A673 (cell line): Measurements from ENCODE around the gene LRCH1. TPM values are rescaled to one million over a fixed set of nuclear protein-coding genes. Genes with fewer than 3 reads are reported as not detected.
A peak's percentile ranks its signal among the peaks of the same experiment; 100 is the strongest.
"Not testable (repeated sequence)": the region's sequence is repeated elsewhere in the genome, so short reads cannot be mapped to it uniquely, and the experiment has no call there.

Experiments
- BruUV-seq: library from RNA; stranded (reverse); fragments of 400-500 nt; replicated peaks from 2 replicates; lab custom pipeline; 2021; lab: Mats Ljungman, UMichigan
- CTCF ChIA-PET: fragments of 300-600 bp; sonication (Branson Sonifier 250); formaldehyde crosslinking; loops from one replicate; lab custom pipeline; 2022; ENCODE audit warnings: antibody characterized with exemption; lab: Charles Lee
- POLR2A ChIA-PET: fragments of 300-600 bp; sonication (Branson Sonifier 250); formaldehyde crosslinking; loops from one replicate; lab custom pipeline; 2022; ENCODE audit warnings: antibody characterized with exemption; ENCODE audit not compliant: low non-redundant PET; lab: Charles Lee
- DNase-seq: peaks from one replicate; pipeline ENCODE4 v3.0.0-alpha.2; 2015; ENCODE audit warnings: low spot score
- H3K27ac ChIP-seq: fragments of 200-600 bp; sonication (generic); 2 replicates; pipeline ENCODE4 v1.5.1; 2016; ENCODE audit warnings: mixed run types, low read depth, mild to moderate bottlenecking, mixed read lengths, antibody characterized with exemption, low read length; ENCODE audit not compliant: poor library complexity, severe bottlenecking
- H3K27me3 ChIP-seq: fragments of 200-600 bp; sonication (generic); replicated peaks from 2 replicates; pipeline ENCODE4 v1.6.1; 2017; ENCODE audit warnings: mixed run types, low read depth, mild to moderate bottlenecking, mixed read lengths, antibody characterized with exemption, low read length; ENCODE audit not compliant: insufficient read depth, poor library complexity
- H3K36me3 ChIP-seq: fragments of 200-600 bp; sonication (generic); 2 replicates; pipeline ENCODE4 v1.6.1; 2016; ENCODE audit warnings: mixed run types, mild to moderate bottlenecking, mixed read lengths, antibody characterized with exemption, low read length; ENCODE audit not compliant: insufficient read depth, poor library complexity, severe bottlenecking
- H3K4me1 ChIP-seq: fragments of 200-600 bp; sonication (generic); 2 replicates; pipeline ENCODE4 v1.6.1; 2017; ENCODE audit warnings: mixed run types, mild to moderate bottlenecking, mixed read lengths, antibody characterized with exemption, low read length; ENCODE audit not compliant: insufficient read depth, poor library complexity, severe bottlenecking
- H3K4me3 ChIP-seq: fragments of 200-600 bp; sonication (generic); 2 replicates; pipeline ENCODE4 v1.5.1; 2016; ENCODE audit warnings: low read depth, mixed run types, mild to moderate bottlenecking, mixed read lengths, low read length; ENCODE audit not compliant: poor library complexity, severe bottlenecking
- H3K9me3 ChIP-seq: fragments of 200-600 bp; sonication (generic); 2 replicates; pipeline ENCODE4 v1.6.1; 2016; ENCODE audit warnings: mixed run types, low read depth, mild to moderate bottlenecking, mixed read lengths, antibody characterized with exemption, low read length; ENCODE audit not compliant: poor library complexity, severe bottlenecking
- EZH2 ChIP-seq: fragments of 200-600 bp; sonication (generic); IDR thresholded peaks from 2 replicates; pipeline ENCODE4 v1.6.1; 2017; ENCODE audit warnings: borderline replicate concordance, low read depth, mild to moderate bottlenecking, mixed read lengths, antibody characterized with exemption, low read length; ENCODE audit not compliant: poor library complexity, severe bottlenecking
- intact Hi-C: fragments of 100-400 bp; cut with micrococcal nuclease; formaldehyde crosslinking; loops from one replicate; pipeline ENCODE4 v1.10.0; 2022; ENCODE audit not compliant: unreplicated experiment
- total RNA-seq: library from RNA; stranded (reverse); gene quantifications from 2 replicates; pipeline ENCODE4 v1.2.3, GENCODE V29; 2021
- TF ChIP-seq, protein P1 (sequence below): fragments of 300-800, 200-600 bp; sonication (generic); conservative IDR thresholded peaks from 2 replicates; pipeline ENCODE4 v1.5.1; 2017; ENCODE audit warnings: low read depth, mild to moderate bottlenecking, antibody characterized with exemption, low read length, moderate library complexity, mixed read lengths

LRCH1 gene
- total RNA-seq, 1 experiment from 2014 or later = 25.3 TPM

DNA sequence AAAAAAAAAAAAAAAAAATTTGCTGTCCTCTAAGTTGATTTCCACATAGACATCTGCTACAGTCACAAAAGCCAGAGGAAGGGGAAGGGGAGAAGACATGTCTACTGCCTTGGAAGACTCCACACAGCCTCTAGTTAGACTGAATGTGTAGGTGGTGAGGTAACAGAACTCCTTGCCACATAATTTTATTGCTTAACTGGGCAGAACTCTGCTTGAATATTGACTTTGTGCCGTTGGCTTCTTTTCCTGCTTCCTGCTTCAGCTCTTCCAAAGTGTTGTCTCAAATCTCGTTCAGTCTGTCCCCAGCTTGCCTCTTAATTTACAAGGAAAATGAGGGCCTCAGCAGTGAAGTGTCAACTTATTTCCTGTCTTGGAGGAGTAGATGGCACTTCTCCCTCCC, 206.9 kb downstream of the LRCH1 start:
- POLR2A ChIA-PET = no interaction called here
- no TSS peak for BruUV-seq
- peak overlapping the region; percentile 60 for H3K27ac ChIP-seq
- CTCF ChIA-PET = no interaction called here
- intact Hi-C loops = no loop called here
- H3K4me1 ChIP-seq = peaks cover 16% of the 10 kb centered on the region
- no peak for TF ChIP-seq EZH2
- TF ChIP-seq, protein P1, sequence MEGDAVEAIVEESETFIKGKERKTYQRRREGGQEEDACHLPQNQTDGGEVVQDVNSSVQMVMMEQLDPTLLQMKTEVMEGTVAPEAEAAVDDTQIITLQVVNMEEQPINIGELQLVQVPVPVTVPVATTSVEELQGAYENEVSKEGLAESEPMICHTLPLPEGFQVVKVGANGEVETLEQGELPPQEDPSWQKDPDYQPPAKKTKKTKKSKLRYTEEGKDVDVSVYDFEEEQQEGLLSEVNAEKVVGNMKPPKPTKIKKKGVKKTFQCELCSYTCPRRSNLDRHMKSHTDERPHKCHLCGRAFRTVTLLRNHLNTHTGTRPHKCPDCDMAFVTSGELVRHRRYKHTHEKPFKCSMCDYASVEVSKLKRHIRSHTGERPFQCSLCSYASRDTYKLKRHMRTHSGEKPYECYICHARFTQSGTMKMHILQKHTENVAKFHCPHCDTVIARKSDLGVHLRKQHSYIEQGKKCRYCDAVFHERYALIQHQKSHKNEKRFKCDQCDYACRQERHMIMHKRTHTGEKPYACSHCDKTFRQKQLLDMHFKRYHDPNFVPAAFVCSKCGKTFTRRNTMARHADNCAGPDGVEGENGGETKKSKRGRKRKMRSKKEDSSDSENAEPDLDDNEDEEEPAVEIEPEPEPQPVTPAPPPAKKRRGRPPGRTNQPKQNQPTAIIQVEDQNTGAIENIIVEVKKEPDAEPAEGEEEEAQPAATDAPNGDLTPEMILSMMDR = no peak
- no peak overlapping the region for H3K4me3 ChIP-seq
- no peaks in the 10 kb centered on the region for H3K36me3 ChIP-seq
- H3K9me3 ChIP-seq = no peaks in the 10 kb centered on the region
- DNase-seq = peak; percentile 10
- no peaks in the 10 kb centered on the region for H3K27me3 ChIP-seq

DNA sequence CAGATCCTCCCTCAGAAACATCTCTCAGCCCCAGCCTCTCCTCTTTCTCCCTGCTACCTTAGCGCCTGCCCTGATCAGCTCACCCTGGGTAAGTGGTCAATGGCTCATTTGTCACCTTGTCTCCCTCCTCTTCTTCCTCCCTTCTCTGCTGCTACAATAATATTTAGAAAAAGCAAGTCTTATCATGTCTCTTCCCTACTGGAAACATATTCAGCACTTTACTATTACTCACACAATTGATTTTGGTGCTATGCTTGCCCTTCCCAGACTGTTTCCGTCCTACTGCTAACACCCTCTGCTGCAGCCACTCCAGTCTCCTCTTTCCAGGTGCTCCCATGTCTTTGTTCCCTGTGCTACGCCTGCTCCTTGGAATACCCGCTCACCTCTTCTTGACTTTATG, 208.2 kb downstream of the LRCH1 start:
- BruUV-seq = no TSS peak
- TF ChIP-seq, protein P1 = no peak
- no peak for TF ChIP-seq EZH2
- Histone ChIP-seq H3K27me3 (no peaks in the 10 kb centered on the region), H3K9me3 (no peaks in the 10 kb centered on the region), H3K4me3 (no peak overlapping the region), H3K27ac (no peak overlapping the region), H3K4me1 (peaks cover 16% of the 10 kb centered on the region), H3K36me3 (no peaks in the 10 kb centered on the region)
- CTCF ChIA-PET = no interaction called here
- POLR2A ChIA-PET = no interaction called here
- no peak for DNase-seq
- intact Hi-C loops = no loop called here

DNA sequence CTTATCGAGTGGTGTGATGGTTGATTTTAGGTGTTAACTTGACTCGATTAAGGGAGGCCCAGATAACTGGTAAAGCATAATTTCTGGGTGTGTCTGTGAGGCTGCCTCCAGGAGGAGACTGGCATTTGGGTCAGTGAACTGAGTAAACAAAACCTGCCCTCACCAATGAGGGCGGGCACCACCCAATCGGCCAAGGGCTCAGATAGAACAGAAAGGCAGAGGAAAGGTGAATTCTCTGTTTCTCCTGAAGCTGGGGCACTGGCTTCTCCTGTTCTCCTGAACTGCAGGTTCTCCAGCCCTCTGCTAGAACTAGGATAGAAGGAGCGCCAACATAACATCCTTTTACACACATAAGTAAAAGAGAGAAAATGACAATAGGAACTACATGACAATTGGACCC, 208.9 kb downstream of the LRCH1 start:
- ChIA-PET CTCF (no interaction called here), POLR2A (no interaction called here)
- no TSS peak for BruUV-seq
- TF ChIP-seq EZH2 = no peak
- TF ChIP-seq, protein P1 = no peak
- Histone ChIP-seq H3K36me3 (no peaks in the 10 kb centered on the region), H3K27ac (no peak overlapping the region), H3K9me3 (no peaks in the 10 kb centered on the region), H3K4me3 (no peak overlapping the region), H3K27me3 (no peaks in the 10 kb centered on the region), H3K4me1 (peaks cover 16% of the 10 kb centered on the region)
- no peak for DNase-seq
- intact Hi-C loops = no loop called here

DNA sequence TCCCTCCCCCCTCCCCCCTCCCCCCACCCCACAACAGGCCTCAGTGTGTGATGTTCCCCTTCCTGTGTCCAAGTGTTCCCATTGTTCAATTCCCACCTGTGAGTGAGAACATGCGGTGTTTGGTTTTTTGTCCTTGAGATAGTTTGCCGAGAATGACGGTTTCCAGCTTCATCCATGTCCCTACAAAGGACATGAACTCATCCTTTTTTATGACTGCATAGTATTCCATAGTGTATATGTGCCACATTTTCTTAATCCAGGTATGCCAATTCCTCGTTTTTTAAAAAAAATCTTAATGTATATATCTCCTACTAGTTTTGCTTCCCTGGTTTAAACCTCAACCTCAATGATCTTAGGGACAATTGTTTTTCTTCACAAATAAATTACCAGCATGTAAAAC, 217.0 kb downstream of the LRCH1 start:
- H3K27ac ChIP-seq, intact Hi-C loops, H3K4me1 ChIP-seq, H3K9me3 ChIP-seq, DNase-seq, BruUV-seq, H3K27me3 ChIP-seq, H3K4me3 ChIP-seq, POLR2A ChIA-PET, CTCF ChIA-PET: not testable (repeated sequence)
- H3K36me3 ChIP-seq = peaks cover 36% of the 10 kb centered on the region
